GM12878 (cell line): ENCODE results near the gene F3. TPM values are rescaled to one million over a fixed set of nuclear protein-coding genes. Genes with fewer than 3 reads are reported as not detected.
A peak's percentile ranks its signal among the peaks of the same experiment; 100 is the strongest.

ENCODE experiments used
- ATAC-seq: fragments of 200-7000 bp; cut with Tn5 transposase; 3 replicates; pipeline ENCODE4 v1.9.1; 2020; ENCODE audit warnings: mild to moderate bottlenecking, moderate library complexity
- BruUV-seq: library from RNA; stranded (reverse); fragments of 400-500 nt; replicated peaks from 2 replicates; lab custom pipeline; 2021; lab: Mats Ljungman, UMichigan
- CTCF ChIA-PET: fragments of 300-600 bp; sonication (Branson Sonifier 250); formaldehyde crosslinking; extraction: SDS; loops from one replicate; lab custom pipeline; 2021; ENCODE audit warnings: inconsistent platforms; lab: Yijun Ruan, JAX
- POLR2A ChIA-PET: fragments of 350-600 bp; formaldehyde crosslinking; extraction: SDS; loops from one replicate; lab custom pipeline; 2021; ENCODE audit warnings: inconsistent platforms; lab: Charles Lee
- RAD21 ChIA-PET: fragments of 300-600 bp; sonication (Branson Sonifier 250); formaldehyde crosslinking; loops from one replicate; lab custom pipeline; 2023; ENCODE audit warnings: antibody characterized with exemption; ENCODE audit not compliant: unreplicated experiment; lab: Charles Lee
- SMC1A ChIA-PET: fragments of 300-600 bp; sonication (Branson Sonifier 250); formaldehyde crosslinking; loops from one replicate; lab custom pipeline; 2023; ENCODE audit not compliant: unreplicated experiment, uncharacterized antibody; lab: Charles Lee
- DNase-seq: peaks from one replicate; pipeline ENCODE4 v3.0.0-alpha.2; 2011; ENCODE audit warnings: low read depth, low spot score
- FAIRE-seq: peaks from 3 replicates; lab custom pipeline; 2011; peaks lifted over from hg19 to GRCh38; lab: Jason Lieb, UNC
- H2AFZ ChIP-seq: 2 replicates; pipeline ENCODE4 v1.6.0; 2011; ENCODE audit warnings: low read depth, low read length, control low read depth; ENCODE audit not compliant: control insufficient read depth
- H3K27ac ChIP-seq: 2 replicates; pipeline ENCODE4 v1.5.1; 2011; ENCODE audit warnings: control low read depth; ENCODE audit not compliant: control insufficient read depth, insufficient read depth
- H3K27me3 ChIP-seq, 2 experiments: replicated peaks in 1 of 2; 2 replicates each; pipeline versions ENCODE4 v1.6.0 to v1.6.1; 2011; ENCODE audit warnings: low read length in 1 of 2; ENCODE audit not compliant: control insufficient read depth in 2 of 2, insufficient read depth in 2 of 2
- H3K36me3 ChIP-seq, 2 experiments: 2 replicates each; pipeline ENCODE4 v1.5.1; 2011; ENCODE audit warnings: low read length in 1 of 2; ENCODE audit not compliant: control insufficient read depth in 2 of 2, insufficient read depth in 2 of 2
- H3K4me1 ChIP-seq: 2 replicates; pipeline ENCODE4 v1.6.1; 2011; ENCODE audit warnings: mild to moderate bottlenecking, low read length, moderate library complexity, mixed read lengths; ENCODE audit not compliant: control insufficient read depth, insufficient read depth
- H3K4me2 ChIP-seq: 2 replicates; pipeline ENCODE4 v1.6.0; 2011; ENCODE audit warnings: control low read depth; ENCODE audit not compliant: control insufficient read depth, insufficient read depth
- H3K4me3 ChIP-seq: fragments of 200-600 bp; sonication (generic); 2 replicates; pipeline ENCODE4 v1.5.1; 2016
- H3K79me2 ChIP-seq: 2 replicates; pipeline ENCODE4 v1.6.0; 2011; ENCODE audit warnings: low read length; ENCODE audit not compliant: control insufficient read depth, insufficient read depth
- H3K9ac ChIP-seq: 2 replicates; pipeline ENCODE4 v1.8.0; 2011; ENCODE audit warnings: low read length, control low read depth, mixed read lengths; ENCODE audit not compliant: control insufficient read depth, insufficient read depth
- H3K9me3 ChIP-seq: replicated peaks from 3 replicates; pipeline ENCODE4 v1.5.1; 2011; ENCODE audit warnings: mild to moderate bottlenecking, low read length; ENCODE audit not compliant: control insufficient read depth, insufficient read depth
- H4K20me1 ChIP-seq: 2 replicates; pipeline ENCODE4 v1.6.0; 2011; ENCODE audit not compliant: control insufficient read depth, insufficient read depth
- ESRRA ChIP-seq: IDR thresholded peaks from 2 replicates; pipeline ENCODE4 v1.6.1; 2012; ENCODE audit warnings: mild to moderate bottlenecking, low read length, improper control_type of control experiment
- EZH2 ChIP-seq: IDR thresholded peaks from 2 replicates; pipeline ENCODE4 v1.6.1; 2012; ENCODE audit warnings: low read depth, mild to moderate bottlenecking, control low read depth, inconsistent platforms, low read length, borderline replicate concordance; ENCODE audit not compliant: control insufficient read depth
- IKZF1 ChIP-seq: fragments of 450-650 bp; conservative IDR thresholded peaks from 2 replicates; pipeline ENCODE4 v1.6.1; 2017; ENCODE audit warnings: antibody characterized with exemption, mild to moderate bottlenecking
- JUND ChIP-seq: IDR thresholded peaks from 2 replicates; pipeline ENCODE4 v1.6.1; 2012; ENCODE audit warnings: low read depth, mild to moderate bottlenecking, low read length, improper control_type of control experiment, moderate library complexity
- MYC ChIP-seq: IDR thresholded peaks from 2 replicates; pipeline ENCODE4 v1.6.1; 2011; ENCODE audit warnings: mild to moderate bottlenecking, low read length, moderate library complexity, inconsistent platforms; ENCODE audit not compliant: insufficient read depth, insufficient replicate concordance, insufficient read length, severe bottlenecking
- WGBS: methylation state at CpG from one replicate; pipeline ENCODE4 v1.1.6; 2016; ENCODE audit warnings: low lambda C conversion rate; ENCODE audit not compliant: insufficient replicate concordance, insufficient coverage; ENCODE audit errors: missing lambda C conversion rate; 5-methylcytosine and 5-hydroxymethylcytosine counted together
- in situ Hi-C: fragments of 300-500 bp; cut with MboI; formaldehyde crosslinking; loops from 9 replicates; pipeline ENCODE4 v1.14.3; 2018; ENCODE audit warnings: mixed read lengths
- intact Hi-C: fragments of 100-400 bp; cut with micrococcal nuclease; formaldehyde crosslinking; loops from one replicate; pipeline ENCODE4 v1.14.2; 2022; ENCODE audit not compliant: unreplicated experiment
- polyA plus RNA-seq, 11 experiments: library from polyadenylated mRNA; depleted of rRNA in 4 of 11; unstranded in 6 of 11; stranded (reverse) in 5 of 11; fragments of >200 nt; fragmentation: Nextera tagmentation in 4 of 11; fragmentation: Illumina TruSeq in 1 of 11; extraction: Ambion mirVana in 4 of 11; extraction: Trizol in 1 of 11; gene quantifications; 1 replicate in 1 of 11; 2 replicates in 10 of 11; pipeline versions ENCODE4 v1.2.1 to v1.2.3, GENCODE V29; 2011 to 2016; ENCODE audit warnings: inconsistent platforms in 2 of 11, missing spikeins in 2 of 11, low read depth in 1 of 11
- total RNA-seq, 4 experiments: library from RNA; depleted of rRNA in 3 of 4; stranded (reverse); fragments of >200 nt in 3 of 4; fragmentation: Illumina TruSeq in 1 of 4; extraction: Trizol in 1 of 4; gene quantifications; 2 replicates each; pipeline versions ENCODE4 v1.2.1 to v1.2.3, GENCODE V29; 2013 to 2021
- TF ChIP-seq, protein P1 (sequence below): fragments of 450-650 bp; IDR thresholded peaks from 2 replicates; pipeline ENCODE4 v1.6.1; 2016; ENCODE audit warnings: mild to moderate bottlenecking
- TF ChIP-seq, protein P2 (sequence below): fragments of 450-650 bp; IDR thresholded peaks from 2 replicates; pipeline ENCODE4 v1.6.1; 2017; ENCODE audit warnings: mild to moderate bottlenecking

Gene F3
- total and polyA plus RNA-seq, 10 of the 15 experiments (the other 5 are each of a cell fraction or from before 2014, with no cell fraction given): 0.18 to 0.33 TPM; not detected in 8

DNA sequence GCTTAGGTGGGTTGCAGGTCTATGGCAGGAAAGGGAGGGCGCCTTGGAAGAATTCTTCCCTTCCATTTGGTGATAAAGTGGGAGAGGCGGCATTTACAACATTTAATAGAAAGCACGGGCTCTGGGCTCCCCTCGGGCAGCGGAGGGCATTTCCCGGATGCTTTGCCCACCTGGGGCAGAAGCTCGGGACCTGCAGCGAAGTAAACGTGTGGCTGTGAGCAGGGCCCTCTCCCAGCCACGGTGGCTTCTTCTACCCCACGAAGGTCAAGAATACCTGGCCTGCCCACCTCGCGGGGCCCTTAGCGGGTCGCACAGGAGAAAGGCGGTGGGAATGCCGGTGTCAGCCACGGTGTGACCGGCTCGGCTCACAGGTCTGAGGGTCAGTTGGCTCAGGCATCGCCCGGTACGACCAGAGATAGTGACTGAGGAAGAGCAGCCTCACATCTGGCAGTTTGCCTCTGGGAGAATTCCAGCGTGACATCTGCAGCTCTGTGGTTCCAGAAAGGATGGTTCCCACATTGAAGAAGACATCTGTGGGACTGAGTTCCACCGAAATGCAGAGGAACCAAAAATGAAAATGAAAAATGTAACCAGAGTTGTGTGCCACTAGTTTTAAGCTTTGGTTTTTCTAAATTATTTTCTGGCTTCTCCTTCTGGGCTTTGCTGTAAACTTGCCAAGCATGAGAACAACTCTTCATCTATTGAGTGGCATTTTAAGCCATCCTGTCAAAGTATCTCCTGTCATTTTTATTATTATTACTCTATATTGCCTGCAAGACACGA is 720 bp upstream of the F3 start:
- Histone ChIP-seq H3K79me2 (no peaks in the 10 kb centered on the region), H4K20me1 (no peaks in the 10 kb centered on the region), H3K36me3 (no peaks in the 10 kb centered on the region), H3K4me1 (peaks cover 12% of the 10 kb centered on the region; the same call in 1 of the 2 replicates), H3K9ac (peak overlapping the region; percentile 25; the same call in 1 of the 2 replicates), H3K27ac (no peak overlapping the region), H3K4me2 (peak overlapping the region; percentile 98), H2AFZ (peak overlapping the region; percentile 41), H3K4me3 (peak overlapping the region; percentile 61), H3K9me3 (no peaks in the 10 kb centered on the region), H3K27me3 (peaks cover 4 to 12% of the 10 kb centered on the region in 2 experiments)
- POLR2A ChIA-PET: interaction anchor here (1.6 kb wide), 1 partner anchor 9 kb away, joined by 10 read pairs; no protein-coding TSS in a partner anchor
- DNase-seq (no peak), ATAC-seq (peak; percentile 64), FAIRE-seq (no peak)
- no TSS peak for BruUV-seq
- RAD21 ChIA-PET: interaction anchor here (0.6 to 1.5 kb wide), 5 partner anchors 8 to 264 kb away, joined by 3 read pairs; no protein-coding TSS in a partner anchor
- WGBS: 7% methylated on average over 26 of the region's 26 CpGs
- intact Hi-C loops (no loop called here), in situ Hi-C loops (no loop called here)
- TF ChIP-seq, protein P1, sequence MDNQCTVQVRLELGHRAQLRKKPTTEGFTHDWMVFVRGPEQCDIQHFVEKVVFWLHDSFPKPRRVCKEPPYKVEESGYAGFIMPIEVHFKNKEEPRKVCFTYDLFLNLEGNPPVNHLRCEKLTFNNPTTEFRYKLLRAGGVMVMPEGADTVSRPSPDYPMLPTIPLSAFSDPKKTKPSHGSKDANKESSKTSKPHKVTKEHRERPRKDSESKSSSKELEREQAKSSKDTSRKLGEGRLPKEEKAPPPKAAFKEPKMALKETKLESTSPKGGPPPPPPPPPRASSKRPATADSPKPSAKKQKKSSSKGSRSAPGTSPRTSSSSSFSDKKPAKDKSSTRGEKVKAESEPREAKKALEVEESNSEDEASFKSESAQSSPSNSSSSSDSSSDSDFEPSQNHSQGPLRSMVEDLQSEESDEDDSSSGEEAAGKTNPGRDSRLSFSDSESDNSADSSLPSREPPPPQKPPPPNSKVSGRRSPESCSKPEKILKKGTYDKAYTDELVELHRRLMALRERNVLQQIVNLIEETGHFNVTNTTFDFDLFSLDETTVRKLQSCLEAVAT: no peak
- no peak for TF ChIP-seq MYC
- TF ChIP-seq, protein P2, sequence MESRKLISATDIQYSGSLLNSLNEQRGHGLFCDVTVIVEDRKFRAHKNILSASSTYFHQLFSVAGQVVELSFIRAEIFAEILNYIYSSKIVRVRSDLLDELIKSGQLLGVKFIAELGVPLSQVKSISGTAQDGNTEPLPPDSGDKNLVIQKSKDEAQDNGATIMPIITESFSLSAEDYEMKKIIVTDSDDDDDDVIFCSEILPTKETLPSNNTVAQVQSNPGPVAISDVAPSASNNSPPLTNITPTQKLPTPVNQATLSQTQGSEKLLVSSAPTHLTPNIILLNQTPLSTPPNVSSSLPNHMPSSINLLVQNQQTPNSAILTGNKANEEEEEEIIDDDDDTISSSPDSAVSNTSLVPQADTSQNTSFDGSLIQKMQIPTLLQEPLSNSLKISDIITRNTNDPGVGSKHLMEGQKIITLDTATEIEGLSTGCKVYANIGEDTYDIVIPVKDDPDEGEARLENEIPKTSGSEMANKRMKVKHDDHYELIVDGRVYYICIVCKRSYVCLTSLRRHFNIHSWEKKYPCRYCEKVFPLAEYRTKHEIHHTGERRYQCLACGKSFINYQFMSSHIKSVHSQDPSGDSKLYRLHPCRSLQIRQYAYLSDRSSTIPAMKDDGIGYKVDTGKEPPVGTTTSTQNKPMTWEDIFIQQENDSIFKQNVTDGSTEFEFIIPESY: no peak
- TF ChIP-seq IKZF1: 0 out of 2 replicates have a peak, but pooled peaks have one; percentile 22
- TF ChIP-seq EZH2: no peak
- TF ChIP-seq JUND: no peak
- no peak for TF ChIP-seq ESRRA
- SMC1A ChIA-PET: interaction anchor here (0.7 to 1.6 kb wide), 8 partner anchors 9 to 208 kb away, joined by 3 to 4 read pairs (median 3); no protein-coding TSS in a partner anchor
- CTCF ChIA-PET: interaction anchor here (0.7 to 1.4 kb wide), 7 partner anchors 8 to 261 kb away, joined by 3 to 5 read pairs (median 3); no protein-coding TSS in a partner anchor
